Vagina (tissue), 2 donors: ENCODE results near the gene SLC26A6.
A peak's percentile ranks its signal among the peaks of the same experiment; 100 is the strongest.

ENCODE experiments used
- CTCF ChIP-seq, 3 experiments: fragments of 450-650 bp in 2 of 3; fragments of 200-600 bp in 1 of 3; sonication (generic) in 1 of 3; IDR thresholded peaks; one replicate each; pipeline ENCODE4 v1.5.1; 2017 to 2019; ENCODE audit warnings: antibody characterized with exemption in 3 of 3, mild to moderate bottlenecking in 2 of 3, moderate library complexity in 2 of 3
- POLR2A ChIP-seq, 2 donors: fragments of 450-650 bp; IDR thresholded peaks; one replicate each; pipeline ENCODE4 v1.6.1; 2017; ENCODE audit warnings: antibody characterized with exemption in 2 of 2, mild to moderate bottlenecking in 2 of 2, moderate library complexity in 2 of 2

GRCh38 chr3:48635222-48636021 is at the start of gene SLC26A6:
- TF ChIP-seq CTCF (IDR thresholded peaks at IDR 0.05) (peak; percentile 14 to 59 (median 43)), POLR2A (IDR thresholded peaks at IDR 0.05) (peak in 1 of 2 donors; percentile 6)
